ENCODE measurements around the gene KRT82.

KRT82 gene

DNA sequence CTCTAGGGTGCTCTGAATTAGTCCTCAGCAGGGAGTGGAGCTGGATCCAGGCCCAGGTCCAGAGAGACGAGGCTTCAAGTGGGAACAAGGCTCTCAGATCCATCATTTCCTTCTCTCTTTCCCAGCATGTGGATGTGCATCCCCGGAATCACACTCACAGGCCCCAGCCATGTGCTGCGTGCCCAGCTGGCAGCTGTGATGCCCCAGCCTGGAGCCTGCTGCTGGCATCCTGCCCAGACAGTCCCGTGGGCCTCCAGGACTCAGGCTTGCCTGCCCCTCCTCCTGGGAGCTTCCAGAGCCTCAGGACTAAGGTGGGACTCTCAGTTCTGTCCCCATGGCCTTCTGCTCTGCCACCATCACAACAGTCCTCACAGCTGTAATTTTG lies 14.5 kb downstream of the KRT82 start:
- no peaks in the 10 kb centered on the region for H3K9me3 ChIP-seq (replicated peaks; ENCODE audit: low read length)

DNA sequence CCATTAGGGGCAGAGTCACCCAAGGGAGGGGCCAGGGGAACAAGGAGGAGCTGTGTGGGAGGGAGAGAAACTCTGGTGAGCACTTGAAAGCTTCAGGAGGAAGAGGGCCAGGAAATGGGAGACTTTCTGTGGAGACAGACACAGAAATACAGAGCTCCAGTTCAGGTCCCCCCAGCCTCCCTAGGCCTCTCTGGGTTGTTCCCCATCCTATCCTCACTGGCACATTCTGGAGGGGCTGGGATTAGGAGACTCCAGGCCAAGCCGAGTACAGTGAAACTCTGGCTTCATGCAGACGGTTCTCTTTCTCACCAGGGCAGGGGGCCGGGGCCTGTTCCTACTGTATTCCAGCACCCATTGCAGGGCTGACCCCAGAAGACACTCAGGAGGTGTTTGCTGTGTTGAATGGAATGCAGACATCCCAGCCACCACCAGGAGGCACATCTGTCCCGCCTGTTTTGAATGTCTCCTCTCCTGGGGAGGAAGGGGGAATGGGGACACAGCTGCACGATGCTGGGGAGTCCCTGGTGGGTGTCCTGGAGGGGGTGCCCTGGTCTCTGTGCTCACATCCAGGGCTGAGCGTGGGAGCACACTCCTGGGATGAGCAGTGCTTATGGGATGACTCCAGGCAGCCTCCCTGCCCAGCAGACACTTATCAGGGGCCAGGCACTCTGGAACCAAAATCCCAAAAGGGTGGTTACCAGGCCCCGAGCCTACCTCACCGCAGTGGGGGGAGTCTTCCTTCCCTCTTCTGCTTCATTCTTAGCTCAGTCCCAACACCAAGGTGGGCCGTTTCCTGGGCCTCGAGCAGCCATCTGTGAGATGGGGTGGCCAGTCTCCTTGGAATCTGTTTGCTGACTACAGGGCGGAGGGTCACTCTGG lies 15.2 kb downstream of the KRT82 start:
- Histone ChIP-seq H3K4me2 (ENCODE audit: low read length) (no peak overlapping the region), H3K9me3 (replicated peaks; ENCODE audit: low read length) (no peaks in the 10 kb centered on the region), H3K9ac (ENCODE audit: low read depth, low read length) (no peak overlapping the region), H3K36me3 (ENCODE audit: insufficient read depth, low read length) (no peaks in the 10 kb centered on the region), H3K4me1 (ENCODE audit: control insufficient read depth, insufficient read depth, low read length) (no peaks in the 10 kb centered on the region), H3K4me3 (ENCODE audit: low read length) (no peak overlapping the region), H3K27me3 (ENCODE audit: control insufficient read depth, insufficient read depth, low read length) (peaks cover 52% of the 10 kb centered on the region)

More for the DNA sequence above, 14.5 kb downstream of the KRT82 start:
- Histone ChIP-seq H3K4me3 (ENCODE audit: low read length) (no peak overlapping the region), H3K4me2 (ENCODE audit: low read length) (no peak overlapping the region), H3K4me1 (ENCODE audit: control insufficient read depth, insufficient read depth, low read length) (no peaks in the 10 kb centered on the region), H3K9ac (ENCODE audit: low read depth, low read length) (no peak overlapping the region), H3K27me3 (ENCODE audit: control insufficient read depth, insufficient read depth, low read length) (peaks cover 54% of the 10 kb centered on the region), H3K36me3 (ENCODE audit: insufficient read depth, low read length) (no peaks in the 10 kb centered on the region)

DNA sequence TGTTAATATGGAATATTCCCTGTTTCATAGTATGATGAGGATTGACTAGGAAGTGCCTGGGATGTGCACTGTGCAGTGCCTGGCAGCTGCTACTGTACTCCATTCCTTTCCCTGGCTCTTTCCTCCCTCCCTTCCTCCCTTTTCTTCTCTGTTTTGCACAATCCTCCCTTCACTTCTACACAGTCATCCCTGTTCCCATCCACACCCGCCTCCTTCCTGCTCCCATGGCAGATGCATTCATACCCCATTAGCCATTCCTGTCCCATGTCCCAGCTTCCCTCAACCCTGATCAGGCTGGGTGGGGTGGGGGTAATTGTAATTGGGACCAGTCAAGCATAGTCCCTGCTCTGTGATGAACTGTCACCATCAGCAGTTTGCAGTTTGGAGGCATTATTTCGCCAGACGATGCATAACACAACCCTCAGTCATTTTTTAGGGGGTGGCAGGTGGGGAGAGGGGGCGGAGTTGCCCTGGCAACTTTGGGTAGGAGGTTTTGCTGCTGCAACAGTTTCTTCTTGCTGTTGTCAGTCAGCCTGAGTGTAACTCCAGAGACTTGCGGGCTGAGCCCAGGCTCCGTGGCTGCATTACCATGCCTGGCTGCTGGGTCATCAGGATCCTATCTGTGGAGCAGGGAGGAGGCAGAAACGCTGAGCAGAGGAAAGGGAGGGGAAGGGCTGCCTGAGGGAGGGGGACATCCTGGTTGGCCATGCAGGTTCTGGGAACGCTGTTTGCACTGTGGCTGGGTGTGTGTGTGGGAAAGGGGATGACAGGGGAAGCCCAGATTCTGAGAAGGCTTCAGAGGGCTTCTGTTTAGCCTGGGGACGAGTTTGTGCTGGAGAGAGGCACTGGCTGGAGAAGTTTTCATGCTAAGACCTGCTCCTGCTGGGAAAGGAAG lies 16.6 kb downstream of the KRT82 start:
- H3K36me3 ChIP-seq (ENCODE audit: insufficient read depth, low read length): no peaks in the 10 kb centered on the region
- H3K27me3 ChIP-seq (ENCODE audit: control insufficient read depth, insufficient read depth, low read length): peaks cover 55% of the 10 kb centered on the region
- no peaks in the 10 kb centered on the region for H3K4me1 ChIP-seq (ENCODE audit: control insufficient read depth, insufficient read depth, low read length)
- H3K4me3 ChIP-seq (ENCODE audit: low read length): no peak overlapping the region
- H3K9ac ChIP-seq (ENCODE audit: low read depth, low read length): no peak overlapping the region
- H3K9me3 ChIP-seq (replicated peaks; ENCODE audit: low read length): no peaks in the 10 kb centered on the region
- H3K4me2 ChIP-seq (ENCODE audit: low read length): no peak overlapping the region

DNA sequence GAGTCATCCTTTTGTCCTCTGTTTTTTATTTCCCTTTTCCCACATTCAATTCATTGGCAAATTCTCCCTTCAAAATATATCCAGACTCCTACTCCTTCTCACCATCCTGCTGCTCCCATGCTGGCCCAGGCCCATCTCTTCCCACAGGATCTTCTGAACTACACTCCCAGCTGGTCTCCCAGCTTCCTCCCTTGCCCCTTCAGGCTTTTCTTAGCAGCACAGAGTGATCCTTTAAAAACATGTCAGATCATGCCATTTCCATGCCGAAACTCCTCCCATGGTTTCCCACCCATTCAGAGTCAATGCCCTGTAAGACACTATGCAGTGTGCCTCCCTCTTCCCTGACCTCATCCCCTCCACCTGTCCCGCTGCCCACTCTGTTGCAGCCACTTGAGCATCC lies 18.3 kb downstream of the KRT82 start:
- no peaks in the 10 kb centered on the region for H3K9me3 ChIP-seq (replicated peaks; ENCODE audit: low read length)
- no peak overlapping the region for H3K4me2 ChIP-seq (ENCODE audit: low read length)
- H3K4me3 ChIP-seq (ENCODE audit: low read length): no peak overlapping the region
- H3K4me1 ChIP-seq (ENCODE audit: control insufficient read depth, insufficient read depth, low read length): no peaks in the 10 kb centered on the region
- peaks cover 59% of the 10 kb centered on the region for H3K27me3 ChIP-seq (ENCODE audit: control insufficient read depth, insufficient read depth, low read length)
- no peak overlapping the region for H3K9ac ChIP-seq (ENCODE audit: low read depth, low read length)
- H3K36me3 ChIP-seq (ENCODE audit: insufficient read depth, low read length): no peaks in the 10 kb centered on the region

DNA sequence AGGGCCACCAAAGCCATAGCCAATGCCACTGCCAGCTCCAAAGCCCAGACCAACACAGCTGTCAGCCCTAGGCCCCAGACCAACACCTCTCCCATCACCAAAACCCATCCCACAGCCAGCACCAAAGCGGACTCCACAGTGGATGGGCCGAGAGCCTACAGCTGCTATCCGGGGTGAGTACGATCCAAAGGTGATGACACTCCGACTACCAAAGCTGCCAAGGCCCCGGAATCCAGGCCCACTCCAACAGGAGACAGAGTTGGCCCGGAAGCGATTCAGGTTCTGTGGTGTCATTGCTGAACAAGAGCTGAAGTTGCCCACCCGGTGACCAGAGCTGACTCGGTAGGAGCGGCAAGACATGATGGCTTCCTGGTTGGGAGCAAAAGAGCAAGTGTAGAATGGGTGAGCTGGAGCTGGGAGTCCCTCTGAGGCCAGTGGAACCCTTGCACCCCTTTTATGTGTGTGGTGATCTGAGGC lies 20.9 kb downstream of the KRT82 start, which contains the start of gene KRT84:
TSS of gene KRT84 (minus strand) at position 427 of the 477 bp plus-strand sequence. CDS start at position 360, 67 bp downstream.
- Histone ChIP-seq H3K9ac (ENCODE audit: low read depth, low read length) (no peak within 1 kb of the TSS), H3K4me2 (ENCODE audit: low read length) (no peak within 1 kb of the TSS), H3K4me3 (ENCODE audit: low read length) (no peak within 1 kb of the TSS), H3K27me3 (ENCODE audit: control insufficient read depth, insufficient read depth, low read length) (peaks cover 76% of the 10 kb centered on the region), H3K9me3 (replicated peaks; ENCODE audit: low read length) (no peaks in the 10 kb centered on the region), H3K36me3 (ENCODE audit: insufficient read depth, low read length) (no peaks in the 10 kb centered on the region), H3K4me1 (ENCODE audit: control insufficient read depth, insufficient read depth, low read length) (no peaks in the 10 kb centered on the region)

DNA sequence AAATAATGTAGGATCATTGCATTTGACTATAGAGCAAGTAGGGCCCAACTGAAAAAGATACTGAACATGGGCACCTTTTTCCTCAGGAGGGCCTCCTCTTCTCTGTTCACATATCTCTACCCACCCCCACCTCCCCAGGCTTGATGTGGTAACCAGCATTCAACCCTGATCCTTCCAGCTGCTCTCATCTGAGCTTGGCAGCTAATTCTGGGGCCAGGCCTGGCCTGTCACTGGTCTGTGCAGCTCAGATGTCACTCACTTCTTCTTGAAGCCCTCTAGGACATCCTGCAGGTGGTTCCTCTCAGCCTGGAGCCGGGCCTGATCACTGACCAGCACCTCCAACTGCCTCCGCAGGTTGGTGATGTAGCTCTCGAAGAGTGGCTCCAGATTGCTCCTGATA lies 22.8 kb downstream of the KRT82 start:
- Histone ChIP-seq H3K9me3 (replicated peaks; ENCODE audit: low read length) (no peaks in the 10 kb centered on the region), H3K9ac (ENCODE audit: low read depth, low read length) (no peak overlapping the region), H3K4me2 (ENCODE audit: low read length) (no peak overlapping the region), H3K4me1 (ENCODE audit: control insufficient read depth, insufficient read depth, low read length) (no peaks in the 10 kb centered on the region), H3K36me3 (ENCODE audit: insufficient read depth, low read length) (no peaks in the 10 kb centered on the region), H3K27me3 (ENCODE audit: control insufficient read depth, insufficient read depth, low read length) (peaks cover 76% of the 10 kb centered on the region), H3K4me3 (ENCODE audit: low read length) (no peak overlapping the region)

DNA sequence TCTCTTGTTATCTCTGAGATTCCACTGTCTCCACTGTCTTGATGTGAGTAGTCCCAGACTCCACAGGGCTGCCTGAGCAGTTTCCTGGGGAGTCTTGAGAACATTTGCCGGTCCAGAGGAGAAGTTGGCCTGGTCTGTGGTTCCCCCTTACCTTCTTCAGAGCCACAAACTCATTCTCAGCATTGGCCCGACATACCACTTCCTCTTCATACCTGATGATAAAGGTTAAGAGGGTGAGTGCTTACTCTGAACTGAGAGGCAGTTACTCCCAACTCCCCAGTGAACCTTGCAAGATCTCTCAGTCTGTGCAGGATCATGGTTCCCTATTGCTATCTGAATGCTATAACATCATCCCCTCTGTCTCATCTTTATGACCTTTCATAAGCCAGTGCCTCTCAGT lies 23.3 kb downstream of the KRT82 start:
- H3K36me3 ChIP-seq (ENCODE audit: insufficient read depth, low read length): no peaks in the 10 kb centered on the region
- no peak overlapping the region for H3K4me3 ChIP-seq (ENCODE audit: low read length)
- no peaks in the 10 kb centered on the region for H3K9me3 ChIP-seq (replicated peaks; ENCODE audit: low read length)
- H3K9ac ChIP-seq (ENCODE audit: low read depth, low read length): no peak overlapping the region
- H3K27me3 ChIP-seq (ENCODE audit: control insufficient read depth, insufficient read depth, low read length): peaks cover 71% of the 10 kb centered on the region
- no peaks in the 10 kb centered on the region for H3K4me1 ChIP-seq (ENCODE audit: control insufficient read depth, insufficient read depth, low read length)
- H3K4me2 ChIP-seq (ENCODE audit: low read length): no peak overlapping the region

DNA sequence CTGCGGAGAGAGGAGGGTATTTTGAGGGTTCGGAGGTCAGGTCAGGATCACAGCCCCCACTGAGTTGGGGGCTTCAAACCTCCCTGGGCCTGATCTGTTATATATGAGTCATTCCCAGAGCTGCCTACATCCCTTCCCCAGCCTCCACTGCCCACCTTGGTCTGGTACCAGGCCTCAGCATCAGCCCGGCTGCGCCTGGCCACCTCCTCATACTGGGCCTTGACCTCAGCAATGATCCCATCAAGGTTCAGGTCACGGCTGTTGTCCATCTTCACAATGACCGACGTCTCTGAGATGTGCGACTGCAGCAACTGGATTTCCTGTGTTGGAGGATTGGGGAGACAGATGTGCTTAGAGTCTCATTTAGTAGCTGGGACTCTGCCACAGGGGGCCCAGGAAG lies 24.9 kb downstream of the KRT82 start:
- Histone ChIP-seq H3K9me3 (replicated peaks; ENCODE audit: low read length) (no peaks in the 10 kb centered on the region), H3K4me2 (ENCODE audit: low read length) (no peak overlapping the region), H3K4me3 (ENCODE audit: low read length) (no peak overlapping the region), H3K27me3 (ENCODE audit: control insufficient read depth, insufficient read depth, low read length) (peaks cover 59% of the 10 kb centered on the region), H3K4me1 (ENCODE audit: control insufficient read depth, insufficient read depth, low read length) (no peaks in the 10 kb centered on the region), H3K9ac (ENCODE audit: low read depth, low read length) (no peak overlapping the region), H3K36me3 (ENCODE audit: insufficient read depth, low read length) (no peaks in the 10 kb centered on the region)

DNA sequence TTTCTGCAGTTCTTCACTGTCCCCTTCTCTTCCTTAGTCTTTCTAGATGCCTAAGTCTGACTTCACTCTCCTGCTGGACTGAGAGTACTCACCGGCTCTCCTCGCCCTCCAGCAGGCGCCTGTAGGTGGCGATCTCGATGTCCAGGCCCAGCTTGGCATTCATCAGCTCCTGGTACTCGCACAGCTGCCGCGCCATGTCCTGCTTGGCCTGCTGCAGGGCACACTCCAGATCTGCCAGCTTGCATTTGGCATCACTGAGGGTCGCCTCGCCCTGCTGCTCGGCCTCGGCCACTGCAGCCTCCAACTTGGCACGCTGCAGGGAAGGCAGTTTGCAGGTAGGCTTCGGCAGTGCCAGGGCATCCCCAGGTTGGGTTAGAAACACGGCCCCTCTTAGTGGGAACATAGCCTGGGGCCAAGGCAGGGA lies 25.9 kb downstream of the KRT82 start:
- Histone ChIP-seq H3K4me2 (ENCODE audit: low read length) (no peak overlapping the region), H3K4me3 (ENCODE audit: low read length) (no peak overlapping the region), H3K9me3 (replicated peaks; ENCODE audit: low read length) (no peaks in the 10 kb centered on the region), H3K27me3 (ENCODE audit: control insufficient read depth, insufficient read depth, low read length) (peaks cover 59% of the 10 kb centered on the region), H3K9ac (ENCODE audit: low read depth, low read length) (no peak overlapping the region), H3K4me1 (ENCODE audit: control insufficient read depth, insufficient read depth, low read length) (no peaks in the 10 kb centered on the region), H3K36me3 (ENCODE audit: insufficient read depth, low read length) (no peaks in the 10 kb centered on the region)

DNA sequence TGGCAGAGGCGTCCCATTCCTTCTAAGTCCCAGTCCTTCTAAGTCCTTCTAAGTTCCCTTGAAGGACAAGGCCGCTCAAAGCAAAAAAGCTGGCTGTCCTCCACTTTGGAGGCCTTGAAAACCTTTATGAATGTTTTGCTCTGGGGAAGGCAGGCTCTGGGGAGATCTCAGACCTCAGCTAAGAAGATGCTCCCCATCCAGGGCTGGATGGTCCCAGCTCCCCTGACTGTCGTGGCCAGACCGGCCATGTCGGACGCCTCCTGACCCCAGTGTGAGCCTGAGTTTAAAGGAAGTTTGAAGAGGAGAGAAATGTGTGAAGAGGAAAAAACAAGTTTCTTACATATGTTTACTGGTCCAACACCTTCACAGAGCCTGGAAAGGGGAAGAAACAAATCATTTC lies 26.6 kb downstream of the KRT82 start:
- H3K27me3 ChIP-seq (ENCODE audit: control insufficient read depth, insufficient read depth, low read length): peaks cover 52% of the 10 kb centered on the region
- no peak overlapping the region for H3K4me3 ChIP-seq (ENCODE audit: low read length)
- H3K9me3 ChIP-seq (replicated peaks; ENCODE audit: low read length): no peaks in the 10 kb centered on the region
- H3K9ac ChIP-seq (ENCODE audit: low read depth, low read length): no peak overlapping the region
- no peaks in the 10 kb centered on the region for H3K4me1 ChIP-seq (ENCODE audit: control insufficient read depth, insufficient read depth, low read length)
- H3K36me3 ChIP-seq (ENCODE audit: insufficient read depth, low read length): no peaks in the 10 kb centered on the region
- no peak overlapping the region for H3K4me2 ChIP-seq (ENCODE audit: low read length)

DNA sequence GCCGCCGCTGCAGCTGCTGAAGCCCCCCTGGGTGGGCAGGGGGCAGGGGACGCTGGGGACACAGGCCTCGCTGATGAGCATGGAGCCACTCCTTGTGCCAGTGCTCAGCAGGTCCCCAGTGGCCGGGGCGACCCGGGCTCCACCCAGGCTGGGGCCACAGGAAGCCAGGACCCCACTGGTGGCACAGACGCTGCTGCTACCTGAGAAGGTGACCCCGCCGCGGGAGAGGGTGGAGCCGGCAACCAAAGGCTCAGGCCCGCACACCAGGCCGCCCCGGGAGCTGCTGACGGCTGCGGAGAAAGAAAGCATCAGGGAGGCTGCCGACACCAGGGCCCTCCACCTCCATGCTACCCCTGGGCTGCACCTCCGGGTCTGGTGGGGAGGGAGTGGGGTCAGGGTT lies 28.0 kb downstream of the KRT82 start:
- Histone ChIP-seq H3K9me3 (replicated peaks; ENCODE audit: low read length) (no peaks in the 10 kb centered on the region), H3K27me3 (ENCODE audit: control insufficient read depth, insufficient read depth, low read length) (peaks cover 47% of the 10 kb centered on the region), H3K4me1 (ENCODE audit: control insufficient read depth, insufficient read depth, low read length) (no peaks in the 10 kb centered on the region), H3K9ac (ENCODE audit: low read depth, low read length) (no peak overlapping the region), H3K36me3 (ENCODE audit: insufficient read depth, low read length) (no peaks in the 10 kb centered on the region), H3K4me3 (ENCODE audit: low read length) (no peak overlapping the region), H3K4me2 (ENCODE audit: low read length) (no peak overlapping the region)
